OCI-LY1 (cell line): ENCODE data around the gene SNU13.

Experiments
- H2AFZ ChIP-seq: fragments of 200-600 bp; sonication (generic), shearing (Covaris generic); 2 replicates; pipeline ENCODE4 v1.6.0; 2014; ENCODE audit warnings: antibody characterized with exemption, mild to moderate bottlenecking, low read length
- H3F3A ChIP-seq: fragments of 200-600 bp; sonication (generic), shearing (Covaris generic); 2 replicates; pipeline ENCODE4 v1.6.0; 2014; ENCODE audit warnings: mild to moderate bottlenecking, antibody characterized with exemption, low read length, moderate library complexity; ENCODE audit not compliant: insufficient read depth
- H3K27ac ChIP-seq: fragments of 200-600 bp; sonication (generic); 2 replicates; pipeline ENCODE4 v1.5.1; 2014; ENCODE audit warnings: low read length, mixed run types, mild to moderate bottlenecking, low read depth; ENCODE audit not compliant: poor library complexity, severe bottlenecking
- H3K27me3 ChIP-seq: fragments of 200-600 bp; sonication (generic); 2 replicates; pipeline ENCODE4 v1.6.0; 2014; ENCODE audit warnings: antibody characterized with exemption, mild to moderate bottlenecking, low read length, moderate library complexity; ENCODE audit not compliant: insufficient read depth
- H3K36me3 ChIP-seq: fragments of 200-600 bp; sonication (generic); 2 replicates; pipeline ENCODE4 v1.6.1; 2014; ENCODE audit warnings: mild to moderate bottlenecking, antibody characterized with exemption, low read length, moderate library complexity, mixed read lengths; ENCODE audit not compliant: insufficient read depth
- H3K4me1 ChIP-seq: fragments of 200-600 bp; sonication (generic); 2 replicates; pipeline ENCODE4 v1.5.1; 2014; ENCODE audit warnings: mild to moderate bottlenecking, low read length, moderate library complexity; ENCODE audit not compliant: insufficient read depth, severe bottlenecking
- H3K4me2 ChIP-seq: fragments of 200-600 bp; sonication (generic), shearing (Covaris generic); 2 replicates; pipeline ENCODE4 v1.6.1; 2014; ENCODE audit warnings: low read length
- H3K4me3 ChIP-seq: fragments of 200-600 bp; sonication (generic); 2 replicates; pipeline ENCODE4 v1.5.1; 2014; ENCODE audit warnings: low read length, low read depth, mild to moderate bottlenecking, mixed read lengths; ENCODE audit not compliant: poor library complexity, severe bottlenecking
- H3K79me2 ChIP-seq: fragments of 200-600 bp; shearing (Covaris generic); 2 replicates; pipeline ENCODE4 v1.6.1; 2016; ENCODE audit warnings: mixed run types, low read length, mixed read lengths; ENCODE audit not compliant: insufficient read depth
- H3K9ac ChIP-seq: fragments of 200-600 bp; sonication (generic), shearing (Covaris generic); 2 replicates; pipeline ENCODE4 v1.6.1; 2014; ENCODE audit warnings: mild to moderate bottlenecking, low read length, mixed read lengths
- H3K9me2 ChIP-seq: fragments of 200-600 bp; sonication (generic), shearing (Covaris generic); 2 replicates; pipeline ENCODE4 v1.6.1; 2014; ENCODE audit warnings: low read depth, mild to moderate bottlenecking, low read length, mixed read lengths
- H3K9me3 ChIP-seq: fragments of 200-600 bp; shearing (Covaris generic); 2 replicates; pipeline ENCODE4 v1.6.1; 2014; ENCODE audit warnings: low read length, mixed read lengths
- H4K20me1 ChIP-seq: fragments of 200-600 bp; sonication (generic), shearing (Covaris generic); 2 replicates; pipeline ENCODE4 v1.6.0; 2016; ENCODE audit warnings: mild to moderate bottlenecking, low read length; ENCODE audit not compliant: insufficient read depth
- CTCF ChIP-seq: fragments of 200-600 bp; sonication (generic), shearing (Covaris generic); IDR thresholded peaks from 2 replicates; pipeline ENCODE4 v1.5.1; 2017; ENCODE audit warnings: mild to moderate bottlenecking, antibody characterized with exemption, low read length, moderate library complexity, mixed read lengths
- EZH2 ChIP-seq: fragments of 200-600 bp; sonication (generic), shearing (Covaris generic); IDR thresholded peaks from 2 replicates; pipeline ENCODE4 v1.8.0; 2017; ENCODE audit warnings: borderline replicate concordance, mixed run types, mild to moderate bottlenecking, antibody characterized with exemption, low read length, moderate library complexity, mixed read lengths

The SNU13 gene

GRCh38 chr22:41650229-41650628, 38.4 kb downstream of the SNU13 start:
- H3K9me3 ChIP-seq = no peaks in the 10 kb centered on the region
- H3K4me2 ChIP-seq = no peak overlapping the region
- no peaks in the 10 kb centered on the region for H3K79me2 ChIP-seq
- H3K9ac ChIP-seq = no peak overlapping the region
- H4K20me1 ChIP-seq = no peaks in the 10 kb centered on the region
- H3K4me3 ChIP-seq = no peak overlapping the region
- H3K9me2 ChIP-seq = no peaks in the 10 kb centered on the region
- peaks cover 88% of the 10 kb centered on the region for H3K36me3 ChIP-seq
- no peaks in the 10 kb centered on the region for H3K4me1 ChIP-seq
- TF ChIP-seq EZH2 (no peak), CTCF (no peak)
- H3K27me3 ChIP-seq = no peaks in the 10 kb centered on the region
- no peak overlapping the region for H3K27ac ChIP-seq
- no peak overlapping the region for H2AFZ ChIP-seq
- H3F3A ChIP-seq = no peaks in the 10 kb centered on the region

DNA sequence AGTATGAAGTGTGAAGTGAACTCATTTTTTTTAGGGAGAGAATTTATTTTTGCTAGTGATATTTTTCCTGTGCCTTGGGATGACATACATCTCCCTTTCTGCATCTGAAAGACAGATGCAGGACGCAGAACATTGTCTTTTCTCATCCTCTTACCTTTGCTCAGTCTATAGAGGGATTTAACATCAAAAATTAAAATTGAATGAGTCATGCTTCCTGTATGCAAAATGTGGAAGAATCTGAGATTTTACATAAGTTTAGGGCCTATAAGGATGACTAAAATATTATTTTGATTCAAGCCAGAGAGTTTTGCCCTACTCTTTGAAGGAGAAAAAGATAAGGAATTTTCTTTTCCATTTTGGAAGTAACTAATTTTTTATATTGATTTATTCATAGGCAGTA, 40.2 kb downstream of the SNU13 start:
- Histone ChIP-seq H3K36me3 (peaks cover 83% of the 10 kb centered on the region), H3K9me2 (no peaks in the 10 kb centered on the region), H4K20me1 (no peaks in the 10 kb centered on the region), H3K4me3 (no peak overlapping the region), H3K79me2 (no peaks in the 10 kb centered on the region), H3K4me1 (no peaks in the 10 kb centered on the region), H3K27me3 (no peaks in the 10 kb centered on the region), H3K27ac (no peak overlapping the region), H2AFZ (no peak overlapping the region), H3K9me3 (no peaks in the 10 kb centered on the region), H3K4me2 (no peak overlapping the region), H3K9ac (no peak overlapping the region), H3F3A (no peaks in the 10 kb centered on the region)
- TF ChIP-seq EZH2 = no peak
- TF ChIP-seq CTCF = no peak

DNA sequence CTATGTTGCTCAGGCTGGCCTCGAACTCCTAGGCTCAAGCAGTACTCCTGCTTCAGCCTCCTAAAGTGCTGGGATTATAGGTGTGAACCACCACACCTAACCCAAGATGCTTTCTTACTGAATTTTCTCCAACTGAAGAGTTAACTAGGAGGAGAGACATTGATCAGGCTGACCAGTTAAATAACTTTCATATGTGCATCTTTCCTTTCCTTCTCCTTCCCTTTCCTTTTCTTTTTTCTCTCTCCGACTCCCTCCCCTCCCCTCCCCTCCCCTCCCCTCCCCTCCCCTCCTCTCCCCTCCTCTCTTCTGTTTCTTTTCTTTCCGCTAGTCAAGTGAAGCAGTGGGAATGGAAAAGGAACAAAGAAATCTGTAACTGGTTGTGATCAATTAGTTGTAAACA, 40.9 kb downstream of the SNU13 start:
- Histone ChIP-seq H2AFZ (no peak overlapping the region), H3K9me2 (no peaks in the 10 kb centered on the region), H3K4me3 (no peak overlapping the region), H3F3A (no peaks in the 10 kb centered on the region), H3K79me2 (no peaks in the 10 kb centered on the region), H3K9me3 (no peaks in the 10 kb centered on the region), H4K20me1 (no peaks in the 10 kb centered on the region), H3K27me3 (no peaks in the 10 kb centered on the region), H3K9ac (no peak overlapping the region), H3K4me1 (no peaks in the 10 kb centered on the region), H3K4me2 (no peak overlapping the region), H3K36me3 (peaks cover 84% of the 10 kb centered on the region), H3K27ac (no peak overlapping the region)
- TF ChIP-seq EZH2 (no peak), CTCF (no peak)
